Neural progenitor cell (in vitro differentiated cells): ENCODE measurements around the gene SORT1. TPM values are rescaled to one million over a fixed set of nuclear protein-coding genes. Genes with fewer than 3 reads are reported as not detected.
A peak's percentile ranks its signal among the peaks of the same experiment; 100 is the strongest.

Experiments used
- DNase-seq: peaks from one replicate; pipeline ENCODE4 v3.0.0-alpha.2; 2016; ENCODE audit warnings: low spot score
- H2AFZ ChIP-seq: fragments of 200-600 bp; sonication (generic); replicated peaks from 2 replicates; pipeline ENCODE4 v1.6.1; 2016; ENCODE audit warnings: antibody characterized with exemption
- H3F3A ChIP-seq: fragments of 200-600 bp; sonication (generic); 2 replicates; pipeline ENCODE4 v1.6.1; 2016; ENCODE audit warnings: antibody characterized with exemption, low read depth
- H3K27ac ChIP-seq: fragments of 200-600 bp; sonication (generic); 2 replicates; pipeline ENCODE4 v1.5.1; 2016; ENCODE audit warnings: mild to moderate bottlenecking
- H3K27me3 ChIP-seq: fragments of 200-600 bp; sonication (generic); 2 replicates; pipeline ENCODE4 v1.6.1; 2016; ENCODE audit warnings: mild to moderate bottlenecking, moderate library complexity
- H3K36me3 ChIP-seq: fragments of 200-600 bp; sonication (generic); 2 replicates; pipeline ENCODE4 v1.5.1; 2016
- H3K4me1 ChIP-seq: fragments of 200-600 bp; sonication (generic); 2 replicates; pipeline ENCODE4 v1.6.1; 2016; ENCODE audit warnings: mixed run types
- H3K4me2 ChIP-seq: fragments of 200-600 bp; sonication (generic); 2 replicates; pipeline ENCODE4 v1.6.1; 2016
- H3K4me3 ChIP-seq: fragments of 200-600 bp; sonication (generic); 2 replicates; pipeline ENCODE4 v1.5.1; 2016
- H3K79me2 ChIP-seq: fragments of 200-600 bp; sonication (generic); 2 replicates; pipeline ENCODE4 v1.6.1; 2016; ENCODE audit warnings: low read depth
- H3K9ac ChIP-seq: fragments of 200-600 bp; sonication (generic); 2 replicates; pipeline ENCODE4 v1.6.1; 2016
- H3K9me3 ChIP-seq: fragments of 200-600 bp; sonication (generic); 2 replicates; pipeline ENCODE4 v1.5.1; 2016; ENCODE audit warnings: low read depth
- H4K20me1 ChIP-seq: fragments of 200-600 bp; sonication (generic); 2 replicates; pipeline ENCODE4 v1.6.1; 2016; ENCODE audit warnings: low read depth
- H3K27ac Mint-ChIP-seq: 3 replicates; pipeline ENCODE4 v1.8.0; 2021; ENCODE audit warnings: mixed read lengths
- H3K27me3 Mint-ChIP-seq: 2 replicates; pipeline ENCODE4 v1.8.0; 2022; ENCODE audit warnings: low read depth, mild to moderate bottlenecking, inconsistent platforms, moderate library complexity, mixed read lengths; ENCODE audit not compliant: insufficient read depth
- H3K36me3 Mint-ChIP-seq: 3 replicates; pipeline ENCODE4 v1.8.0; 2021; ENCODE audit warnings: mixed read lengths
- H3K4me1 Mint-ChIP-seq: 3 replicates; pipeline ENCODE4 v1.8.0; 2021; ENCODE audit warnings: mixed read lengths
- H3K4me3 Mint-ChIP-seq: 3 replicates; pipeline ENCODE4 v1.8.0; 2021; ENCODE audit warnings: mild to moderate bottlenecking, moderate library complexity, mixed read lengths
- H3K9me3 Mint-ChIP-seq: 3 replicates; pipeline ENCODE4 v1.8.0; 2020; ENCODE audit warnings: mixed read lengths
- EZH2 ChIP-seq: fragments of 200-600 bp; sonication (generic); IDR thresholded peaks from 2 replicates; pipeline ENCODE4 v1.6.1; 2017; ENCODE audit warnings: antibody characterized with exemption, mild to moderate bottlenecking, moderate library complexity
- EZH2phosphoT487 ChIP-seq: fragments of 200-600 bp; sonication (generic); IDR thresholded peaks from 2 replicates; pipeline ENCODE4 v1.6.1; 2017; ENCODE audit warnings: antibody characterized with exemption
- total RNA-seq: library from RNA; depleted of rRNA; stranded (reverse); fragments of >200 nt; gene quantifications from 2 replicates; pipeline ENCODE4 v1.2.3, GENCODE V29; 2015; ENCODE audit warnings: low replicate concordance
- TF ChIP-seq, protein P1 (sequence below): fragments of 200-600 bp; sonication (generic); IDR thresholded peaks from 2 replicates; pipeline ENCODE4 v1.5.1; 2017; ENCODE audit warnings: antibody characterized with exemption, mild to moderate bottlenecking

Gene SORT1
- total RNA-seq, 1 donor from 2014 or later = 38.9 TPM

DNA sequence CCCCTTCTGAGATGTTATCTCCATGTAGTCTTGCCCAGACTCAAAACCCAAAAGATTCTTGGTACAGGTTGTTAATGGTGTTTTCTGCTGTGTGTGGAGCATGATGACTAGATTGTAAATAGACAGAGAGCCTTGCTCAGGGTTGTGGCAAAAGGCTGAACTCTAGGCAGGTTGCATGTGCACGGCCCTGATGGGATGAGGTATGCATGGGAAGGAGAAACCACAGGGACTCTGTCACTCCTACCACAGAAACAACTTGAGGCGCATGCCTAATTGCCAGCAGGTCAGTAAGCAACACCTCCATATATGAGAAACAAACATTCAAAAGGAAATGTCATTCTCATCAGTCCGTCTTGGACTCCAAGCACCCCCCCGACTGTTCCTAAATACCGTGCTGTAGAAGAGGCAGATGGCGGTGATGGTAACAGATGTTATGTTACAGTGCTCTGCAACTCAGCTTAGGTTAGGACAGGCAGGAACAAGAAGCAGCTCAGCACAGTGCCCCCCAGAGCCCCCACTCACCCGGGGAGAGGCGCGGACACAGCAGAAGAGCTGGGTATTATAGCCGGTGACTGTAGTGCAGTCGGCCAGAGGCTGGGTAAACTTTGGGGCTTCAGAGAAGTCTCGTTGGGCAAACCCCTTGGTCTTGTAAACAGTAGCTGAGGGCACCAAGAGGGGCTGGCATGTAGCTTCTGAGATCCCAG is 101.9 kb downstream of the SORT1 start:
- no peak overlapping the region for H3K27ac Mint-ChIP-seq
- Histone ChIP-seq H3K79me2 (no peaks in the 10 kb centered on the region), H3F3A (no peaks in the 10 kb centered on the region), H3K4me1 (peaks cover 2% of the 10 kb centered on the region), H3K9me3 (no peaks in the 10 kb centered on the region), H3K36me3 (no peaks in the 10 kb centered on the region), H3K9ac (no peak overlapping the region), H3K27ac (no peak overlapping the region), H4K20me1 (no peaks in the 10 kb centered on the region), H3K4me3 (no peak overlapping the region), H3K4me2 (no peak overlapping the region), H2AFZ (no peak overlapping the region), H3K27me3 (no peaks in the 10 kb centered on the region)
- no peak for DNase-seq
- H3K27me3 Mint-ChIP-seq = peaks cover 7% of the 10 kb centered on the region
- H3K9me3 Mint-ChIP-seq = peaks cover 3% of the 10 kb centered on the region
- TF ChIP-seq, protein P1, sequence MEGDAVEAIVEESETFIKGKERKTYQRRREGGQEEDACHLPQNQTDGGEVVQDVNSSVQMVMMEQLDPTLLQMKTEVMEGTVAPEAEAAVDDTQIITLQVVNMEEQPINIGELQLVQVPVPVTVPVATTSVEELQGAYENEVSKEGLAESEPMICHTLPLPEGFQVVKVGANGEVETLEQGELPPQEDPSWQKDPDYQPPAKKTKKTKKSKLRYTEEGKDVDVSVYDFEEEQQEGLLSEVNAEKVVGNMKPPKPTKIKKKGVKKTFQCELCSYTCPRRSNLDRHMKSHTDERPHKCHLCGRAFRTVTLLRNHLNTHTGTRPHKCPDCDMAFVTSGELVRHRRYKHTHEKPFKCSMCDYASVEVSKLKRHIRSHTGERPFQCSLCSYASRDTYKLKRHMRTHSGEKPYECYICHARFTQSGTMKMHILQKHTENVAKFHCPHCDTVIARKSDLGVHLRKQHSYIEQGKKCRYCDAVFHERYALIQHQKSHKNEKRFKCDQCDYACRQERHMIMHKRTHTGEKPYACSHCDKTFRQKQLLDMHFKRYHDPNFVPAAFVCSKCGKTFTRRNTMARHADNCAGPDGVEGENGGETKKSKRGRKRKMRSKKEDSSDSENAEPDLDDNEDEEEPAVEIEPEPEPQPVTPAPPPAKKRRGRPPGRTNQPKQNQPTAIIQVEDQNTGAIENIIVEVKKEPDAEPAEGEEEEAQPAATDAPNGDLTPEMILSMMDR = no peak
- TF ChIP-seq EZH2 (no peak), EZH2phosphoT487 (no peak)
- peaks cover 21% of the 10 kb centered on the region for H3K4me1 Mint-ChIP-seq
- no peak overlapping the region for H3K4me3 Mint-ChIP-seq
- H3K36me3 Mint-ChIP-seq = no peaks in the 10 kb centered on the region

DNA sequence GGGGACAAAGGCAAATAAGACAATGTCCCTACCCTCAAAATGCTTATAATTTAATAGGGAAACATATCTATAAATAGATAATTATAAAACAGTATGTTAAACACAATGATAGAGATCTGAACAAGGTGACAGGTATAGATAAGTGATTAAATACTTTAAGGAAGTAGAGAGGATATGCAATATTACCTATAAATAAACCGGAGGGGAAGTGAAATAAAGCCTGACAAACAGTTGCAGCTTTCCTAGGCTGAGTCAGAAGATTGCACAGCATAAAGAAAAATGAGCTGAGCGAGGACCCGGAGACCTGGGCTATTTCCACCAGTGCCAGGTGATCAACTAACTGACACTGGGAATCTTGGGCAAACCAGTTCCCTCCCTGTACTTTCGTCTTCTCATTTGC is 103.2 kb downstream of the SORT1 start:
- H3K36me3 Mint-ChIP-seq = no peaks in the 10 kb centered on the region
- H3K27me3 Mint-ChIP-seq = peaks cover 10% of the 10 kb centered on the region
- H3K9ac ChIP-seq = no peak overlapping the region
- no peak overlapping the region for H3K4me3 ChIP-seq
- no peaks in the 10 kb centered on the region for H3K4me1 ChIP-seq
- H3K4me3 Mint-ChIP-seq = no peak overlapping the region
- H3K27me3 ChIP-seq = no peaks in the 10 kb centered on the region
- TF ChIP-seq EZH2 = no peak
- H3K27ac Mint-ChIP-seq = no peak overlapping the region
- no peaks in the 10 kb centered on the region for H4K20me1 ChIP-seq
- H3K27ac ChIP-seq = no peak overlapping the region
- H3K36me3 ChIP-seq = no peaks in the 10 kb centered on the region
- DNase-seq = no peak
- no peaks in the 10 kb centered on the region for H3F3A ChIP-seq
- H3K9me3 ChIP-seq = no peaks in the 10 kb centered on the region
- H3K4me2 ChIP-seq = no peak overlapping the region
- H3K79me2 ChIP-seq = no peaks in the 10 kb centered on the region
- H3K9me3 Mint-ChIP-seq = peaks cover 3% of the 10 kb centered on the region
- H3K4me1 Mint-ChIP-seq = peaks cover 18% of the 10 kb centered on the region
- H2AFZ ChIP-seq = no peak overlapping the region

DNA sequence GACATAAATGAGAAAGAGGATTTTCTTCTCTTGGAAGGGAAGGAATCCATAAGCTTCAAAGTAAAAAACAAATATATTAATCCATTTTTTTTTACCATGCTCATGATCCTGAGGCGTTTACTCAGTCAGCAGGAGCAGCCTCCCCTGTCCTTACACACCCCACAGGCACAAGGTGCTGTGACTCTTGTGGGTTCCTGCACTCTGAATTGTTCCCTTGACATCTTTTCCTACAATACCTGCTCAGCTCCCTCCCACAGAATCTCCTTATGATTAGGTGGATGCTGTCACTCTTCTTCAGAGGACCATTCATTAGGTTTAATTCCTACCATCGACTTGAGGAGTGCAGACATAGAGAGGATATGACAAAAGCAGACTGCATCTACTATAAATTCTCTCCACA is 104.7 kb downstream of the SORT1 start:
- Histone ChIP-seq H2AFZ (no peak overlapping the region), H3K4me2 (no peak overlapping the region), H3K27ac (no peak overlapping the region), H4K20me1 (no peaks in the 10 kb centered on the region), H3K9ac (no peak overlapping the region), H3K36me3 (no peaks in the 10 kb centered on the region), H3K4me1 (no peaks in the 10 kb centered on the region), H3F3A (no peaks in the 10 kb centered on the region), H3K4me3 (no peak overlapping the region), H3K9me3 (no peaks in the 10 kb centered on the region), H3K27me3 (no peaks in the 10 kb centered on the region), H3K79me2 (no peaks in the 10 kb centered on the region)
- peaks cover 6% of the 10 kb centered on the region for H3K4me1 Mint-ChIP-seq
- H3K27me3 Mint-ChIP-seq = peaks cover 3% of the 10 kb centered on the region
- TF ChIP-seq, protein P1 = no peak
- TF ChIP-seq EZH2 = no peak
- no peak for TF ChIP-seq EZH2phosphoT487
- DNase-seq = no peak
- no peaks in the 10 kb centered on the region for H3K36me3 Mint-ChIP-seq
- H3K4me3 Mint-ChIP-seq = no peak overlapping the region
- no peak overlapping the region for H3K27ac Mint-ChIP-seq
- no peaks in the 10 kb centered on the region for H3K9me3 Mint-ChIP-seq

DNA sequence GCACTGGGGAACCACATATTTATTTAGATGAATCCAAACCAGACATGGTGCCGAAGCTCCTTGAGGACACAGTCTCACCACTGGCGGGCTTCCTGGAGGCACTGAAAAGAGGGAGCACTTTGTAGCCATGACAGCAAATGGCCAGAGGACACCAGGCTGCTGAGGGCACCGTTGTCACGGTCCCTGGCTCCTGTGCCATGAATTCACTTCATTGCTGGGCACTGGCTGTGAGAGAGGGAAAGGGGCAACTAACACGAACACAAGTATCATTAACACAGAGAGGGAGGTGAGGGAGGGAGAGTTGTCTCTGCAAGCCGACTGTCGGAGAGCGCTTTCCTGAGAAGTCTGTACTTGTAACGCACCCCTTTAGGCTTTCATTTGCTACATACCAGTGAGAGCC is 105.4 kb downstream of the SORT1 start:
- TF ChIP-seq EZH2 (no peak), EZH2phosphoT487 (no peak)
- TF ChIP-seq, protein P1 = no peak
- peak overlapping the region; percentile 58 for H2AFZ ChIP-seq
- H3K4me1 ChIP-seq = no peaks in the 10 kb centered on the region
- Mint-ChIP-seq H3K9me3 (peaks cover 2% of the 10 kb centered on the region), H3K36me3 (no peaks in the 10 kb centered on the region), H3K27me3 (peaks cover 4% of the 10 kb centered on the region), H3K4me3 (no peak overlapping the region), H3K27ac (no peak overlapping the region), H3K4me1 (peaks cover 6% of the 10 kb centered on the region)
- H4K20me1 ChIP-seq = no peaks in the 10 kb centered on the region
- H3K27me3 ChIP-seq = no peaks in the 10 kb centered on the region
- H3K27ac ChIP-seq = no peak overlapping the region
- H3F3A ChIP-seq = no peaks in the 10 kb centered on the region
- no peak for DNase-seq
- no peaks in the 10 kb centered on the region for H3K9me3 ChIP-seq
- H3K9ac ChIP-seq = no peak overlapping the region
- no peak overlapping the region for H3K4me2 ChIP-seq
- H3K79me2 ChIP-seq = no peaks in the 10 kb centered on the region
- no peak overlapping the region for H3K4me3 ChIP-seq
- H3K36me3 ChIP-seq = no peaks in the 10 kb centered on the region
